Measurements from ENCODE around the gene SLC22A23. TPM values are rescaled to one million over a fixed set of nuclear protein-coding genes. Genes with fewer than 3 reads are reported as not detected.
A peak's percentile ranks its signal among the peaks of the same experiment; 100 is the strongest.

Gene SLC22A23
- total RNA-seq, 6 donors from 2014 or later = 18.2 to 73.1 (median 28.3) TPM

DNA sequence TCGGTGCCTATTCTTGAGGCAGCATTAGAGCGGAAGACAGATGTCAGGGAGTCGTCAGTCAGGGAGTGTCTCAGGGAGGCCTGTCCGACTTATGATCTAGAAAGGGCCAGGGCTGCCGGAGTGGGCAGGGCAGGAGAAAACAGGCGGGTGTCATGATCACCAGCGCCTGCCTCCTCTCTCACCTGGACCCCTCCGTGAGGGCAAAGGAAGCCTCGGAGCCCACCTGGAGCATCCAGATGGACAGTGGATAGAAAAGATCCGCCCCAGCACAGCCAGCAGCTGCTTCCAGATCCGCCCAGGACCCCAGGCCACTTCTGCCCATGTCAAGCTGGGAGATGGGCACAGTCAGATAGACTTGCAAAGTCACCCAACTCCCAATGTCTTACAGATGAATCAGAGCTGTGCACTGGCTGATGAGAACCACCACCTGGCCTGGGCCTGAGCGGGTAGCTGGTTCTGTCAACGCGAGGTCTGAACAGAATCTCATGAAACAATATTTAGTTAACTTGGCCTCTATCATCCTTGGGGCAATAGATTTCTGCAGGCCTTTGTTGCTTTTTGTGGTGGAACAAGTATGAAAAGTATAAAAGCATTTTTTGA lies 175.9 kb downstream of the SLC22A23 start:
- H3K4me1 ChIP-seq = peaks cover 10 to 24% (median 18%) of the 10 kb centered on the region in 4 donors
- H3K9me3 ChIP-seq = no peaks in the 10 kb centered on the region
- peaks cover 0 to 7% (median 2%) of the 10 kb centered on the region in 4 donors for H3K36me3 ChIP-seq
- 93 to 94% methylated on average over 13 to 14 of the region's 14 CpGs for WGBS, 2 donors
- no peak overlapping the region for H3K4me3 ChIP-seq
- DNase-seq (peak in 1 of 2 donors; percentile 9), ATAC-seq (ENCODE audit: low FRiP score in 2 of 2) (no peak)
- H3K27ac ChIP-seq = peak overlapping the region in 2 of 4 donors; percentile 38 to 57
- no peaks in the 10 kb centered on the region for H3K27me3 ChIP-seq
- TF ChIP-seq EP300 (IDR thresholded peaks at IDR 0.05) (no peak), POLR2AphosphoS5 (IDR thresholded peaks at IDR 0.05) (no peak), POLR2A (IDR thresholded peaks at IDR 0.05) (no peak), CTCF (IDR thresholded peaks at IDR 0.05) (no peak)

DNA sequence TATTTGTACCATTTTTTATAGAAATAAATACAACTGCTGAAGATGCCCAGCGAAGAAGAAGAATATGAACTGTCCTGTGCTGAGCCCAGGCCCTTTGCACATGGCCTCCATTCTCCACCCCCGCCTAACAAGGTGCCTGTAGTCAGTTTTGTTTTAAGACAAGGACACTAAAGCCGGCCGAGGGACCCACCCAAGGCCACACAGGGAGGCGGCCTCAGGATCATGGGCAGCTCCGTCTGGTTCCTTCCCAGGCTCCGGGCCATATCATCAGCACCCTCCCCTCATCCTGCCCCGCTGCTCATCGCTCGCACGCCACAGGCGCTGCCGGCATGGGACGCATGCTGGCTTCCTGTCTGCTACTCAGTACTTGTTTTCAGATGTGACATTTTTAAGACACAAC lies 176.8 kb downstream of the SLC22A23 start:
- ATAC-seq (ENCODE audit: low FRiP score in 2 of 2) (no peak), DNase-seq (no peak)
- H3K4me3 ChIP-seq = no peak overlapping the region

DNA sequence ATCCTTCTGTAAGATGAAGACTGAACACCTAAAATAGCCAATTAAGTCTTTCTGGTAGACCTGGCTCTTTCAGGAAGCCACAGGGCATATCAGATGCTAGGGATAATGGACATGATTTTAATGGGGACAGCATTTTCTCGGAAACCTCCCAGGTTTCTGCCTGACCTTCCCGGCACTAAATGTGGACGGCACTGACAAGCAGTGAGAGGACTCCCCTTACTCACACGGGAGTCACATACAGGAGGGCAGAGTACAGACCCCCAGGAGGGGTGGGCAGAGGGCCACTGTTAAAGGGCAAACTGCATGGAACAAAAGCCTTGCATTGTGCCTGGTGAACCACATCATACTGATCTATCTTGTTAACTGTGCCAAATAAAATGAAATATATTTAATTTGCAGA lies 178.2 kb downstream of the SLC22A23 start:
- 87 to 90% methylated on average over 4 of the region's 4 CpGs for WGBS, 2 donors
- TF ChIP-seq CTCF (IDR thresholded peaks at IDR 0.05) (no peak), POLR2AphosphoS5 (IDR thresholded peaks at IDR 0.05) (no peak), POLR2A (IDR thresholded peaks at IDR 0.05) (no peak), EP300 (IDR thresholded peaks at IDR 0.05) (no peak)
- DNase-seq (no peak), ATAC-seq (ENCODE audit: low FRiP score in 2 of 2) (no peak)
- Histone ChIP-seq H3K4me1 (peaks cover 10 to 20% (median 16%) of the 10 kb centered on the region in 4 donors), H3K4me3 (no peak overlapping the region), H3K27me3 (no peaks in the 10 kb centered on the region), H3K36me3 (peaks cover 0 to 11% (median 4%) of the 10 kb centered on the region in 4 donors), H3K27ac (no peak overlapping the region), H3K9me3 (no peaks in the 10 kb centered on the region)

More for the DNA sequence above, 176.8 kb downstream of the SLC22A23 start:
- H3K4me1 ChIP-seq = peaks cover 10 to 24% (median 18%) of the 10 kb centered on the region in 4 donors
- peaks cover 0 to 7% (median 0%) of the 10 kb centered on the region in 4 donors for H3K36me3 ChIP-seq
- H3K27me3 ChIP-seq = no peaks in the 10 kb centered on the region
- TF ChIP-seq POLR2A (IDR thresholded peaks at IDR 0.05) (no peak), CTCF (IDR thresholded peaks at IDR 0.05) (no peak), EP300 (IDR thresholded peaks at IDR 0.05) (no peak), POLR2AphosphoS5 (IDR thresholded peaks at IDR 0.05) (no peak)
- WGBS, 2 donors = 84 to 85% methylated on average over 14 of the region's 14 CpGs
- no peak overlapping the region for H3K27ac ChIP-seq
- no peaks in the 10 kb centered on the region for H3K9me3 ChIP-seq

DNA sequence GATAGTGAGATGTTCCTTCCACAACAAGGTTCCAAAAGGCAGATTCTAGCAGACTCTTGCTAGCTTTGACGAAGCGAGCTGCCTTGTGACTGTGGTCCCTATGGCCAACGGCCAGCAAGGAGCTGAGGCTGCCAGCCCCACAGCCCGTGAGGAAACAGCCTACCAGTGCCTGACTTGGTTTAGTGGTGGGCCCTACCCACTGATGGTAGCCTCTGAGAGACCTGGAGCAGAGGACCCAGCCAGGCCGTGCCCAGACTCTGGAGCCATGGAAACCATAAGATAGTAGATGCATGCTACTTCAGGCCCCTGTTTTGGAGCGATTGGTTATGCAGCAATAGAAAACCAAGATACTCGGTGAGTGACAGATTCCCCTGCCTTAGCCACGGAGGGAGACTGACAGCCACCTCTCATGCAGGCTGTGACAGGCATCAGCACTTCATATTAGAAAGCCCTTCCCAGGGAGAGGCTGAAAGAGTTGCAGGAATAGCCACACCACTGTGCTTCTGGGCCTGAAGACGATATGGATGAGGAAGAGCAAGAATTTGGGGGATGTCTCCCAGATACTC lies 178.9 kb downstream of the SLC22A23 start:
- no peak for DNase-seq

More for the DNA sequence above, 178.9 kb downstream of the SLC22A23 start:
- no peak overlapping the region for H3K4me3 ChIP-seq
- H3K36me3 ChIP-seq = peaks cover 0 to 8% (median 6%) of the 10 kb centered on the region in 4 donors
- TF ChIP-seq POLR2AphosphoS5 (IDR thresholded peaks at IDR 0.05) (no peak), CTCF (IDR thresholded peaks at IDR 0.05) (no peak), POLR2A (IDR thresholded peaks at IDR 0.05) (no peak), EP300 (IDR thresholded peaks at IDR 0.05) (no peak)
- ATAC-seq (ENCODE audit: low FRiP score in 2 of 2) = no peak
- WGBS, 2 donors = 82 to 86% methylated on average over 5 to 9 of the region's 9 CpGs
- H3K4me1 ChIP-seq = peaks cover 10 to 18% (median 15%) of the 10 kb centered on the region in 4 donors
- H3K27ac ChIP-seq = no peak overlapping the region
- no peaks in the 10 kb centered on the region for H3K27me3 ChIP-seq
- H3K9me3 ChIP-seq = no peaks in the 10 kb centered on the region
